SU-DHL-6 (cell line): Measurements from ENCODE around the gene ARHGEF28.

ENCODE experiments used
- CTCF ChIP-seq: fragments of 200-600 bp; sonication (generic); IDR thresholded peaks from one replicate; pipeline ENCODE4 v1.5.1; 2017; ENCODE audit warnings: antibody characterized with exemption, mild to moderate bottlenecking, low read length, moderate library complexity; ENCODE audit not compliant: insufficient read depth, poor library complexity, severe bottlenecking
- EZH2phosphoT487 ChIP-seq: fragments of 200-600 bp; sonication (generic), shearing (Covaris generic); conservative IDR thresholded peaks from 2 replicates; pipeline ENCODE4 v1.6.1; 2018; ENCODE audit warnings: mild to moderate bottlenecking, antibody characterized with exemption, low read length, moderate library complexity, mixed read lengths

- TF ChIP-seq CTCF, result no peak
- TF ChIP-seq EZH2phosphoT487, result no peak
Measured at GRCh38 chr5:73827106-73827450, 201.1 kb downstream of the ARHGEF28 start.
